DMS53 treated with DMSO at 0.1 percent for 48 hours (cell line): ENCODE measurements around the gene WDR35.
A peak's percentile ranks its signal among the peaks of the same experiment; 100 is the strongest.

ENCODE experiments used
- DNase-seq: peaks from one replicate; lab custom pipeline; 2025; ENCODE audit not compliant: unreplicated experiment; lab: John Stamatoyannopoulos, UW

WDR35 gene

GRCh38 chr2:19874726-19875125 lies 115.2 kb downstream of the WDR35 start:
- DNase-seq = no peak

GRCh38 chr2:19873014-19873413 lies 116.9 kb downstream of the WDR35 start:
- no peak for DNase-seq

- no peak for DNase-seq
Observed at GRCh38 chr2:19872302-19872701, 117.6 kb downstream of the WDR35 start.

GRCh38 chr2:19871836-19872235 lies 118.1 kb downstream of the WDR35 start:
- no peak for DNase-seq

- DNase-seq = no peak
Observed at GRCh38 chr2:19870792-19871191, 119.1 kb downstream of the WDR35 start.

GRCh38 chr2:19868701-19869580 lies 121.0 kb downstream of the WDR35 start:
- peak; percentile 41 for DNase-seq

GRCh38 chr2:19868224-19868623 lies 121.7 kb downstream of the WDR35 start:
- DNase-seq = no peak

GRCh38 chr2:19866771-19867170 lies 123.1 kb downstream of the WDR35 start:
- DNase-seq = no peak

- no peak for DNase-seq
Observed at GRCh38 chr2:19865151-19865550, 124.8 kb downstream of the WDR35 start.

- DNase-seq = no peak
Observed at GRCh38 chr2:19864381-19864780, 125.5 kb downstream of the WDR35 start.

GRCh38 chr2:19863303-19864041 lies 126.4 kb downstream of the WDR35 start:
- DNase-seq = peak; percentile 17

GRCh38 chr2:19861813-19862212 lies 128.1 kb downstream of the WDR35 start:
- DNase-seq = no peak
